CD14-positive monocyte (primary cell): ENCODE data around the gene EXOC2. TPM values are rescaled to one million over a fixed set of nuclear protein-coding genes. Genes with fewer than 3 reads are reported as not detected.

Source experiments
- DNase-seq, 3 donors: peaks; one replicate each; pipeline ENCODE4 v3.0.0-alpha.2; 2011 to 2022
- H2AFZ ChIP-seq: 2 replicates; pipeline ENCODE4 v1.6.0; 2012; ENCODE audit warnings: mild to moderate bottlenecking, low read depth, low read length, inconsistent platforms; ENCODE audit not compliant: insufficient read depth, poor library complexity, severe bottlenecking
- H3K27ac ChIP-seq, 2 donors: 1 replicate in 1 of 2; 2 replicates in 1 of 2; pipeline ENCODE4 v1.5.1; 2012 to 2013; ENCODE audit warnings: low read length in 2 of 2, control low read depth in 1 of 2, inconsistent platforms in 1 of 2, low read depth in 1 of 2, mild to moderate bottlenecking in 1 of 2
- H3K27me3 ChIP-seq, 2 donors: one replicate each; pipeline versions ENCODE4 v1.6.0 to v1.6.1; 2011 to 2013; ENCODE audit warnings: low read length in 2 of 2; ENCODE audit not compliant: control insufficient read depth in 2 of 2, insufficient read depth in 2 of 2
- H3K36me3 ChIP-seq, 2 donors: replicated peaks in 1 of 2; 1 replicate in 1 of 2; 2 replicates in 1 of 2; pipeline versions ENCODE4 v1.5.1 to v1.6.1; 2012 to 2013; ENCODE audit warnings: low read length in 2 of 2, control low read depth in 1 of 2, inconsistent platforms in 1 of 2, mild to moderate bottlenecking in 1 of 2; ENCODE audit not compliant: insufficient read depth in 2 of 2, control insufficient read depth in 1 of 2
- H3K4me1 ChIP-seq, 2 donors: 1 replicate in 1 of 2; 2 replicates in 1 of 2; pipeline versions ENCODE4 v1.5.1 to v1.6.1; 2012 to 2013; ENCODE audit warnings: low read length in 2 of 2, control low read depth in 1 of 2, inconsistent platforms in 1 of 2, mild to moderate bottlenecking in 1 of 2, moderate library complexity in 1 of 2; ENCODE audit not compliant: insufficient read depth in 2 of 2, control insufficient read depth in 1 of 2
- H3K4me2 ChIP-seq: replicated peaks from 2 replicates; pipeline ENCODE3; 2012; ENCODE audit warnings: low read length, moderate library complexity, mild to moderate bottlenecking; ENCODE audit not compliant: poor library complexity, severe bottlenecking; ENCODE audit errors: extremely low read depth
- H3K4me3 ChIP-seq, 3 experiments: fragments of 200-600 bp in 1 of 3; sonication (generic) in 1 of 3; replicated peaks in 1 of 3; 1 replicate in 2 of 3; 2 replicates in 1 of 3; pipeline ENCODE4 v1.5.1; 2011 to 2013; ENCODE audit warnings: low read length in 3 of 3, mild to moderate bottlenecking in 3 of 3, control low read depth in 2 of 3, low read depth in 2 of 3, inconsistent platforms in 1 of 3, moderate library complexity in 1 of 3
- H3K79me2 ChIP-seq: 2 replicates; pipeline ENCODE4 v1.6.0; 2012; ENCODE audit warnings: mild to moderate bottlenecking, control low read depth, inconsistent platforms, low read length, moderate library complexity; ENCODE audit not compliant: insufficient read depth
- H3K9ac ChIP-seq: 2 replicates; pipeline ENCODE4 v1.6.0; 2017; ENCODE audit warnings: low read length, mild to moderate bottlenecking; ENCODE audit not compliant: insufficient read depth, poor library complexity, severe bottlenecking
- H3K9me3 ChIP-seq, 2 donors: replicated peaks in 1 of 2; 1 replicate in 1 of 2; 2 replicates in 1 of 2; pipeline versions ENCODE4 v1.5.1 to v1.6.1; 2012 to 2013; ENCODE audit warnings: low read length in 2 of 2, control low read depth in 1 of 2; ENCODE audit not compliant: control insufficient read depth in 1 of 2, insufficient read depth in 1 of 2
- H4K20me1 ChIP-seq: 2 replicates; pipeline ENCODE4 v1.6.0; 2012; ENCODE audit warnings: mild to moderate bottlenecking, low read length, control low read depth, moderate library complexity; ENCODE audit not compliant: insufficient read depth
- H3K27ac Mint-ChIP-seq, 7 donors: one replicate each; pipeline ENCODE4 v1.8.0; 2020; ENCODE audit warnings: mild to moderate bottlenecking in 7 of 7, mixed read lengths in 7 of 7, moderate library complexity in 6 of 7, inconsistent platforms in 2 of 7
- H3K27me3 Mint-ChIP-seq, 3 donors: one replicate each; pipeline ENCODE4 v1.8.0; 2021 to 2022; ENCODE audit warnings: low read depth in 3 of 3, mild to moderate bottlenecking in 3 of 3, mixed read lengths in 3 of 3, moderate library complexity in 3 of 3, inconsistent platforms in 1 of 3
- H3K36me3 Mint-ChIP-seq, 2 donors: one replicate each; pipeline ENCODE4 v1.8.0; 2020; ENCODE audit warnings: mixed read lengths in 2 of 2, inconsistent platforms in 1 of 2, mild to moderate bottlenecking in 1 of 2
- H3K4me1 Mint-ChIP-seq: one replicate; pipeline ENCODE4 v1.8.0; 2020; ENCODE audit warnings: mild to moderate bottlenecking, mixed read lengths
- H3K4me3 Mint-ChIP-seq, 2 donors: one replicate each; pipeline ENCODE4 v1.8.0; 2020; ENCODE audit warnings: mild to moderate bottlenecking in 2 of 2, mixed read lengths in 2 of 2, moderate library complexity in 1 of 2
- H3K9me3 Mint-ChIP-seq, 7 donors: one replicate each; pipeline ENCODE4 v1.8.0; 2020 to 2022; ENCODE audit warnings: mixed read lengths in 7 of 7, mild to moderate bottlenecking in 6 of 7, moderate library complexity in 6 of 7, inconsistent platforms in 2 of 7
- WGBS: methylation state at CpG from one replicate; pipeline ENCODE4 v1.1.5; 2013; ENCODE audit warnings: missing lambda C conversion rate; ENCODE audit not compliant: insufficient coverage; 5-methylcytosine and 5-hydroxymethylcytosine counted together
- intact Hi-C, 2 donors: fragments of 100-400 bp; cut with micrococcal nuclease; formaldehyde crosslinking; loops; one replicate each; pipeline versions ENCODE4 v1.15.0 to v1.15.1; 2023
- polyA plus RNA-seq, 3 donors: library from polyadenylated mRNA; depleted of rRNA in 1 of 3; unstranded in 2 of 3; stranded (reverse) in 1 of 3; fragments of 300-500 nt in 2 of 3; fragments of >200 nt in 1 of 3; fragmentation: Illumina TruSeq in 2 of 3; gene quantifications; 1 replicate in 2 of 3; 2 replicates in 1 of 3; pipeline ENCODE4 v1.2.3, GENCODE V29; 2012 to 2021
- TF ChIP-seq, protein P1 (sequence below): fragments of 200-600 bp; IDR thresholded peaks from one replicate; pipeline ENCODE4 v1.8.0; 2022; ENCODE audit warnings: antibody characterized with exemption, mild to moderate bottlenecking

EXOC2 gene
- polyA plus RNA-seq, 3 donors: 7.5 to 15.5 (median 12.0) TPM

DNA sequence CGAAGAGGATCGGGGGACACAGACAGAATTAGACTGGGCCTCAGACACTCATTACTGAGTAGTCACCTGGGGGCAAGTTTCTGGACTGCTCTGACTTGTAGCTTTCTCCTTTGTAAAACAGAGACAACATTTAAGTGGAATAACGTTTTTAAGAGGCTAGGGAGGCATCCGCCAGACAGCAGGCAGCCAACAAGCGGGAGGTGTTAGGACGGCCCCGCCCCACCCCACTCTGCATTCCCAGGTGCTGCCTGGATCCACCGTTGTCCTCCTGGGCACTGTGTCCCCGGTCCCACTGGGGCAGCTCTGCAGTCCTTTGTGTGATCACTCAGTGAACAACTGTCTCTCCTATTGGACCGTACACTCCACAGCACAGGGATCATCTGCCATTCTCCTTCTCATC is 187.6 kb downstream of the EXOC2 start:
- no peak for DNase-seq
- Histone ChIP-seq H2AFZ (no peak overlapping the region), H3K36me3 (peaks cover 5% of the 10 kb centered on the region in 2 donors), H3K4me1 (no peaks in the 10 kb centered on the region), H3K9ac (no peak overlapping the region), H4K20me1 (no peaks in the 10 kb centered on the region), H3K9me3 (no peaks in the 10 kb centered on the region), H3K4me2 (no peak overlapping the region), H3K27me3 (no peaks in the 10 kb centered on the region), H3K79me2 (no peaks in the 10 kb centered on the region), H3K4me3 (no peak overlapping the region), H3K27ac (no peak overlapping the region)
- peaks cover 2% of the 10 kb centered on the region for H3K4me1 Mint-ChIP-seq
- intact Hi-C loops: no loop called here
- H3K9me3 Mint-ChIP-seq: peaks cover 0 to 3% (median 0%) of the 10 kb centered on the region in 7 donors
- no peak overlapping the region for H3K4me3 Mint-ChIP-seq
- peaks cover 12 to 16% of the 10 kb centered on the region in 2 donors for H3K36me3 Mint-ChIP-seq
- 95% methylated on average over 10 of the region's 10 CpGs for WGBS
- H3K27ac Mint-ChIP-seq: no peak overlapping the region
- H3K27me3 Mint-ChIP-seq: peaks cover 0 to 1% (median 0%) of the 10 kb centered on the region in 3 donors
- TF ChIP-seq, protein P1, sequence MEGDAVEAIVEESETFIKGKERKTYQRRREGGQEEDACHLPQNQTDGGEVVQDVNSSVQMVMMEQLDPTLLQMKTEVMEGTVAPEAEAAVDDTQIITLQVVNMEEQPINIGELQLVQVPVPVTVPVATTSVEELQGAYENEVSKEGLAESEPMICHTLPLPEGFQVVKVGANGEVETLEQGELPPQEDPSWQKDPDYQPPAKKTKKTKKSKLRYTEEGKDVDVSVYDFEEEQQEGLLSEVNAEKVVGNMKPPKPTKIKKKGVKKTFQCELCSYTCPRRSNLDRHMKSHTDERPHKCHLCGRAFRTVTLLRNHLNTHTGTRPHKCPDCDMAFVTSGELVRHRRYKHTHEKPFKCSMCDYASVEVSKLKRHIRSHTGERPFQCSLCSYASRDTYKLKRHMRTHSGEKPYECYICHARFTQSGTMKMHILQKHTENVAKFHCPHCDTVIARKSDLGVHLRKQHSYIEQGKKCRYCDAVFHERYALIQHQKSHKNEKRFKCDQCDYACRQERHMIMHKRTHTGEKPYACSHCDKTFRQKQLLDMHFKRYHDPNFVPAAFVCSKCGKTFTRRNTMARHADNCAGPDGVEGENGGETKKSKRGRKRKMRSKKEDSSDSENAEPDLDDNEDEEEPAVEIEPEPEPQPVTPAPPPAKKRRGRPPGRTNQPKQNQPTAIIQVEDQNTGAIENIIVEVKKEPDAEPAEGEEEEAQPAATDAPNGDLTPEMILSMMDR: no peak

DNA sequence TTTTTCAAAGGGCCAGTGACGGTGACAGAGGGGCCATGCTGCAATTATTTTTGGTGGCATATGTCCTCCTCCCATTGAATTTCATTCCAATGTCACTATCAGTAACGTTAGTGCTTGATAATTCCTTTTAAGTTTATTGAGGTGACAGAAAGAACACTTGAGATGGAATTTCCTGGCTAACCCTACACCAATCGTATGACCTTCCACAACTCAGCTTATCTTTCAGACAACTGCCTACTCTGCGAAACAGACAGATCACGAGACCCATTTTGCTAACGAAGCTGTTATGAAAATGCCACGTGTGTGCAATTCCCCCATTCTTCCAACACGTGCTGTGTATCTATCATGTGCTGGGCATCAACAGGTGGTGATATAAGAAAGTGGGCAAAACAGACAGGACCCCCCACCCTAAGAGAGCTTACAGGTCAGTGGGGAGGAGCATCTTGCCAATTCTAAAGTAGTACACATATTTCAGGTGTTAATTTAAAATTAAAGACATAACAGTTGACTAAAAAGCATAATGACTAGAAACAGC is 188.4 kb downstream of the EXOC2 start:
- peaks cover 0 to 1% (median 0%) of the 10 kb centered on the region in 3 donors for H3K27me3 Mint-ChIP-seq
- Histone ChIP-seq H3K4me3 (no peak overlapping the region), H3K27ac (no peak overlapping the region), H3K79me2 (no peaks in the 10 kb centered on the region), H3K4me2 (no peak overlapping the region), H3K36me3 (peaks cover 5% of the 10 kb centered on the region in 2 donors), H3K9me3 (no peaks in the 10 kb centered on the region), H3K4me1 (no peaks in the 10 kb centered on the region), H4K20me1 (no peaks in the 10 kb centered on the region), H3K9ac (no peak overlapping the region), H3K27me3 (no peaks in the 10 kb centered on the region), H2AFZ (no peak overlapping the region)
- H3K36me3 Mint-ChIP-seq: peaks cover 14 to 16% of the 10 kb centered on the region in 2 donors
- peaks cover 3% of the 10 kb centered on the region for H3K4me1 Mint-ChIP-seq
- TF ChIP-seq, protein P1: no peak
- H3K27ac Mint-ChIP-seq: no peak overlapping the region
- no peak for DNase-seq
- H3K4me3 Mint-ChIP-seq: no peak overlapping the region
- WGBS: 100% methylated on average over 1 of the region's 8 CpGs
- H3K9me3 Mint-ChIP-seq: peaks cover 0 to 3% (median 0%) of the 10 kb centered on the region in 7 donors
- intact Hi-C loops: no loop called here
